Left renal cortex interstitium (tissue), 4 donors: ENCODE data around the gene COMMD2. TPM values are rescaled to one million over a fixed set of nuclear protein-coding genes. Genes with fewer than 3 reads are reported as not detected.
A peak's percentile ranks its signal among the peaks of the same experiment; 100 is the strongest.

Experiments used
- DNase-seq, 4 donors: peaks; one replicate each; pipeline ENCODE4 v3.0.0-alpha.2; 2013; ENCODE audit warnings: low read depth in 4 of 4, low spot score in 2 of 4, missing footprints in 1 of 4
- polyA plus RNA-seq, 4 donors: library from polyadenylated mRNA; unstranded; fragments of 120-200 nt; gene quantifications; one replicate each; pipeline ENCODE4 v1.2.1, GENCODE V29; 2013; ENCODE audit not compliant: insufficient read length in 4 of 4

Gene COMMD2
- polyA plus RNA-seq, 4 donors, result 55.5 to 62.1 (median 57.9) TPM

GRCh38 chr3:149765762-149766334, 13.6 kb upstream of the COMMD2 start:
- DNase-seq, result peak in 1 of 4 donors; percentile 23

GRCh38 chr3:149764302-149764701, 12.0 kb upstream of the COMMD2 start:
- DNase-seq, result no peak

GRCh38 chr3:149763565-149764195, 11.4 kb upstream of the COMMD2 start:
- DNase-seq, result no peak

- DNase-seq, result no peak
Observed at GRCh38 chr3:149753717-149754116, 1.4 kb upstream of the COMMD2 start.

GRCh38 chr3:149752788-149753136, 473 bp upstream of the COMMD2 start:
- DNase-seq, result no peak

GRCh38 chr3:149751551-149751950, 738 bp downstream of the COMMD2 start:
- DNase-seq, result no peak

- no peak for DNase-seq
Observed at GRCh38 chr3:149744606-149745005, 7.7 kb downstream of the COMMD2 start.

GRCh38 chr3:149744151-149744550, 8.1 kb downstream of the COMMD2 start:
- no peak for DNase-seq

GRCh38 chr3:149739396-149739795, 12.9 kb downstream of the COMMD2 start:
- DNase-seq, result no peak

GRCh38 chr3:149738876-149739275, 13.4 kb downstream of the COMMD2 start:
- DNase-seq, result no peak

- DNase-seq, result no peak
Observed at GRCh38 chr3:149736953-149737205, 15.4 kb downstream of the COMMD2 start.

GRCh38 chr3:149736175-149736952, 15.9 kb downstream of the COMMD2 start:
- DNase-seq, result no peak

- DNase-seq, result no peak
Observed at GRCh38 chr3:149732234-149732633, 20.1 kb downstream of the COMMD2 start.

- no peak for DNase-seq
Observed at GRCh38 chr3:149727656-149728055, 24.6 kb downstream of the COMMD2 start.

- no peak for DNase-seq
Observed at GRCh38 chr3:149726716-149727407, 25.4 kb downstream of the COMMD2 start.

GRCh38 chr3:149723781-149724180, 28.5 kb downstream of the COMMD2 start:
- DNase-seq, result no peak

GRCh38 chr3:149720918-149721317, 31.4 kb downstream of the COMMD2 start:
- DNase-seq, result no peak

- peak; percentile 34 to 49 (median 34) for DNase-seq
Observed at GRCh38 chr3:149717391-149718056, 34.8 kb downstream of the COMMD2 start.

- no peak for DNase-seq
Observed at GRCh38 chr3:149716984-149717383, 35.3 kb downstream of the COMMD2 start.

- DNase-seq, result no peak
Observed at GRCh38 chr3:149715247-149715646, 37.0 kb downstream of the COMMD2 start.
